BJ (cell line): ENCODE results near the gene ATG5. TPM values are rescaled to one million over a fixed set of nuclear protein-coding genes. Genes with fewer than 3 reads are reported as not detected.
"Not testable (repeated sequence)": the region's sequence is repeated elsewhere in the genome, so short reads cannot be mapped to it uniquely, and the experiment has no call there.

Source experiments
- CTCF ChIA-PET: fragments of 350-600 bp; formaldehyde crosslinking; extraction: SDS; loops from one replicate; lab custom pipeline; 2021; ENCODE audit warnings: antibody characterized with exemption, inconsistent platforms; lab: Yijun Ruan, JAX
- POLR2A ChIA-PET: fragments of 300-600 bp; sonication (Branson Sonifier 250); formaldehyde crosslinking; extraction: SDS; loops from one replicate; lab custom pipeline; 2021; ENCODE audit warnings: antibody characterized with exemption; lab: Charles Lee
- DNase-seq: peaks from one replicate; pipeline ENCODE4 v3.0.0-alpha.2; 2011; ENCODE audit warnings: low read depth
- H3K27me3 ChIP-seq: 2 replicates; pipeline ENCODE4 v1.6.0; 2011; ENCODE audit warnings: low read length; ENCODE audit not compliant: control insufficient read depth, insufficient read depth
- H3K36me3 ChIP-seq: 2 replicates; pipeline ENCODE4 v1.5.1; 2011; ENCODE audit warnings: low read length; ENCODE audit not compliant: control insufficient read depth, insufficient read depth
- H3K4me3 ChIP-seq: 2 replicates; pipeline ENCODE4 v1.5.1; 2011; ENCODE audit warnings: low read depth, mild to moderate bottlenecking, control low read depth, low read length
- polyA plus RNA-seq: library from polyadenylated mRNA; depleted of rRNA; stranded (reverse); fragments of >200 nt; gene quantifications from 2 replicates; pipeline ENCODE4 v1.2.3, GENCODE V29; 2011
- TF ChIP-seq, protein P1 (sequence below): IDR thresholded peaks from 2 replicates; pipeline ENCODE4 v1.5.1; 2011; ENCODE audit warnings: low read depth, mild to moderate bottlenecking, control low read depth, inconsistent platforms, low read length, moderate library complexity; ENCODE audit not compliant: insufficient read depth

The ATG5 gene
- polyA plus RNA-seq, 1 experiment, result 18.6 TPM

DNA sequence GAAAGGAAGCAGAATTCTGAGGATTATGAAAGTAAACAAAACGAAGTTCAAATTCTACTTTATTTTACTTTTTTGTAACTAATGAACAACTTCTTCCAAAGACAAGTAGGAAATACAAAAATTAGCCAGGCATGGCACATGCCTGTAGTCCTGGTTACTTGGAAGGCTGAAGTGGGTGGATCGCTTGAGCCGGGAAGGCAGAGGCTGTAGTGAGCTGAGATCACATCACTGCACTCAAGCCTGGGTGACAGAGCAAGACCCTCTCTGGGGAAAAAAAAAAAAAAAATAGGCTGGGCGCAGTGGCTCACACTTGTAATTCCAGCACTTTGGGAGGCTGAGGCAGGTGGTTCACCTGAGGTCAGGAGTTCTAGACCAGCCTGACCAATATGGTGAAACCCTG is 82.3 kb downstream of the ATG5 start:
- DNase-seq, result no peak
- Histone ChIP-seq H3K4me3 (no peak overlapping the region), H3K27me3 (no peaks in the 10 kb centered on the region), H3K36me3 (no peaks in the 10 kb centered on the region)
- POLR2A ChIA-PET, result no interaction called here
- CTCF ChIA-PET, result no interaction called here
- TF ChIP-seq, protein P1, sequence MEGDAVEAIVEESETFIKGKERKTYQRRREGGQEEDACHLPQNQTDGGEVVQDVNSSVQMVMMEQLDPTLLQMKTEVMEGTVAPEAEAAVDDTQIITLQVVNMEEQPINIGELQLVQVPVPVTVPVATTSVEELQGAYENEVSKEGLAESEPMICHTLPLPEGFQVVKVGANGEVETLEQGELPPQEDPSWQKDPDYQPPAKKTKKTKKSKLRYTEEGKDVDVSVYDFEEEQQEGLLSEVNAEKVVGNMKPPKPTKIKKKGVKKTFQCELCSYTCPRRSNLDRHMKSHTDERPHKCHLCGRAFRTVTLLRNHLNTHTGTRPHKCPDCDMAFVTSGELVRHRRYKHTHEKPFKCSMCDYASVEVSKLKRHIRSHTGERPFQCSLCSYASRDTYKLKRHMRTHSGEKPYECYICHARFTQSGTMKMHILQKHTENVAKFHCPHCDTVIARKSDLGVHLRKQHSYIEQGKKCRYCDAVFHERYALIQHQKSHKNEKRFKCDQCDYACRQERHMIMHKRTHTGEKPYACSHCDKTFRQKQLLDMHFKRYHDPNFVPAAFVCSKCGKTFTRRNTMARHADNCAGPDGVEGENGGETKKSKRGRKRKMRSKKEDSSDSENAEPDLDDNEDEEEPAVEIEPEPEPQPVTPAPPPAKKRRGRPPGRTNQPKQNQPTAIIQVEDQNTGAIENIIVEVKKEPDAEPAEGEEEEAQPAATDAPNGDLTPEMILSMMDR, result no peak

DNA sequence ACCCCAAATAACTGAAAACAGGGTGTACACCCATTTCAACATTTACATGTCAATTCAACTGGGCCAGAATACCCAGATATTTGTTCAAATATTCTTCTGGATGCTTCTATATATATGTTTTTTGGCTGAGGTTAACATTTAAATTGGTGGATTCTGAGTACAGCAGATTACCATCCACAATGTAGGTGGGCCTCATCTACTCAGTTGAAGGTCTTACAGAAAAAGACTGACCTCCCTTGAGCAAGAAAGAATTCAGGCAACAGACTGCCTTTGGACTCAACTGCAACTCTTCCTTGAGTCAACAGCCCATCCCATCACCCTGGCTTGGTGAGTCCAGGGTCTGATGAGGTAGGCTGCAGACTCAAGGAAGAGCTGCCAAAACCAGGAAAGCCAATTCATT is 84.1 kb downstream of the ATG5 start:
- no peaks in the 10 kb centered on the region for H3K27me3 ChIP-seq
- no peak overlapping the region for H3K4me3 ChIP-seq
- CTCF ChIA-PET, result no interaction called here
- H3K36me3 ChIP-seq, result no peaks in the 10 kb centered on the region
- TF ChIP-seq, protein P1, result no peak
- POLR2A ChIA-PET, result no interaction called here
- no peak for DNase-seq

DNA sequence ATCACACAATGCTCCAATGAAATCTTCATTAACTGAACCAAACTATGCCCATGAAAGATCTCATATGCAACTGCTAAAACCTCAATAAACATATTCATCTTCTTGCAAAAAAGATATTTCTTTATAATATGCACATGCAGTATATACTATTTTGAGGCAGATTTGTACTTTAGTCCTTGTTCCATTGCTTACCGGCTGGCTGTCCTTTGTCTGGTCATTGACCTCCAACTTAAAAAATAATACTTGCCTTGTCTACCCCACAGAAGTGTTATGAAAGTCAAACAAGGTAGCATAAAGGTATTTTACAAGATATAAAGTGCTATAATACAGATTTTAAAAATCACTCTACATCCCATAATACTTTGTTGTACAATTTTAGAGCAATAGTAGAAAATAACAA is 88.3 kb downstream of the ATG5 start:
- TF ChIP-seq, protein P1, result no peak
- CTCF ChIA-PET, result no interaction called here
- no peak for DNase-seq
- POLR2A ChIA-PET, result no interaction called here
- Histone ChIP-seq H3K4me3 (no peak overlapping the region), H3K36me3 (no peaks in the 10 kb centered on the region), H3K27me3 (no peaks in the 10 kb centered on the region)

DNA sequence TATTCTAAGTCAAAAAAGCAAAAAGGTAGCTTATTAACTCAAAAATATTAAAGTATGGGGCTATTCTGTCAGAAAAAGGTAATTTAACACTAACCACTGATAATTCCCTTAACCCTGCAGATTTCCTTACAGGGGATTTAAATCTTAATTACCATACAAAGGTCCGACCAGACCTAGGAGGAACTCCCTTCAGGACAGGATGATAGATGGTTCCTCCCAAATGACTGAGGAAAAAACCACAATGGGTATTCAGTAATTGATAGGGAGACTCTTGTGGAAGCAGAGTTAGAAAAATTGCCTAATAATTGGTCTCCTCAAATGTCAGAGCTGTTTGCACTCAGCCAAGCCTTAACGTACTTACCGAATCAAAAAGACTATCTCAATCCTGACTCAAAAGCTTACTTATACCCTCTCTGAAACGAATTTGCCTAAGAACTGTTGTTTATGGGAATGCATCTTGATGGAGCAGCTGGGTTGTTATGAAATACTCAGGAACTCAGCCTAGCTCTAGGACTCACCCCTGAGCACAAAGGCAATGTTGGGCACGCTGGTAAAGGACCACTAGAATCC is 95.6 kb downstream of the ATG5 start:
- H3K4me3 ChIP-seq, POLR2A ChIA-PET, DNase-seq, CTCF ChIA-PET, H3K36me3 ChIP-seq, H3K27me3 ChIP-seq: not testable (repeated sequence)

DNA sequence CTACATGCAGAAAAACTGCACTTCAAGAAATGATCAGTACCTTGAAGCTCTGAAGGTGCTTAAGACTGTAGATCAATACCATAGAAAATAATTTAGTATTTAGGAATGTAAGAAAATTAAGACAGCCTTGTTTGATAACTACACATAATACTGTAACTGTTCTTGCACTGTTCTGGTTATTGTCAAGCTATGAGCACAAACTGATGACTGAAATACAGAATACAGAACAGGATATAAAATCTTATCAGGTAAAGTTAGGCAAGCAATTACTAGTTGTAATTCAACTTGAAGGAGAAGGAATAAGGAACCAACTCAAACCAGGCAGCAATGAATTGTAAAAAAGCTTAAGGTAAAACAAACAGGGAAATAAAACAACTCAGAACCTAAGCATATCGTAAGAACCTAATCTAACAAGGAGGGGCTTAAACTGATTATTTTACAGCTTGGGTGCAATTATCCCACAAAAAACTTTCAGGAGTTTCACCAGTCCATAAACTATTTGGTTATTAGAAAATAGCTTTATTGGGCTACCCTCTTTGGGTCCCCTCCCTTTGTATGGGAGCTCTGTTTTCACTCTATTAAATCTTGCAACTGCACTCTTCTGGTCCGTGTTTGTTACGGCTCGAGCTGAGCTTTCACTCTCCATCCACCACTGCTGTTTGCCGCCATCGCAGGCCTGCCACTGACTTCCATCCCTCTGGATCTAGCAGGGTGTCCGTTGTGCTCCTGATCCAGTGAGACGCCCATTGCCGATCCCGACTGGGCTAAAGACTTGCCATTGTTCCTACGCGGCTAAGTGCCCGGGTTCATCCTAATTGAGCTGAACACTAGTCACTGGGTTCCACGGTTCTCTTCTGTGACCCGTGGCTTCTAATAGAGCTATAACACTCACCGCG is 97.7 kb downstream of the ATG5 start:
- TF ChIP-seq, protein P1, result no peak
- DNase-seq, result no peak
- CTCF ChIA-PET, result interaction anchor here (1.4 to 1.6 kb wide), 2 partner anchors 138 to 796 kb away, joined by 5 read pairs; no protein-coding TSS in a partner anchor
- POLR2A ChIA-PET, result interaction anchor here (0.8 kb wide), 1 partner anchor 327 kb away, joined by 5 read pairs; no protein-coding TSS in a partner anchor
- Histone ChIP-seq H3K4me3 (no peak overlapping the region), H3K27me3 (no peaks in the 10 kb centered on the region), H3K36me3 (no peaks in the 10 kb centered on the region)
